Fibroblast of lung (primary cell): Measurements from ENCODE around the gene ZNF346. TPM values are rescaled to one million over a fixed set of nuclear protein-coding genes. Genes with fewer than 3 reads are reported as not detected.
A peak's percentile ranks its signal among the peaks of the same experiment; 100 is the strongest.

Source experiments
- DNase-seq, 2 donors: peaks; one replicate each; pipeline versions ENCODE4 v3.0.0 to v3.0.0-alpha.2; 2010; ENCODE audit warnings: low read depth in 2 of 2
- H2AFZ ChIP-seq: 2 replicates; pipeline ENCODE4 v1.5.1; 2012; ENCODE audit warnings: low read length, control low read depth, inconsistent platforms
- H3K27ac ChIP-seq: 2 replicates; pipeline ENCODE4 v1.5.1; 2011; ENCODE audit warnings: low read length, control low read depth; ENCODE audit not compliant: insufficient read depth
- H3K27me3 ChIP-seq: 2 replicates; pipeline ENCODE4 v1.5.1; 2011; ENCODE audit warnings: mild to moderate bottlenecking, low read length; ENCODE audit not compliant: control insufficient read depth, insufficient read depth
- H3K36me3 ChIP-seq: 2 replicates; pipeline ENCODE4 v1.5.1; 2011; ENCODE audit warnings: low read length; ENCODE audit not compliant: control insufficient read depth, insufficient read depth
- H3K4me1 ChIP-seq: 2 replicates; pipeline ENCODE4 v1.5.1; 2011; ENCODE audit warnings: low read length; ENCODE audit not compliant: control insufficient read depth, insufficient read depth; ENCODE audit errors: extremely low read depth
- H3K4me2 ChIP-seq: 2 replicates; pipeline ENCODE4 v1.5.1; 2011; ENCODE audit warnings: low read length, control low read depth; ENCODE audit not compliant: insufficient read depth; ENCODE audit errors: extremely low read depth
- H3K4me3 ChIP-seq, 4 experiments: fragments of 200-600 bp in 1 of 4; sonication (generic) in 1 of 4; replicated peaks in 1 of 4; 2 replicates each; pipeline ENCODE4 v1.5.1; 2011 to 2016; ENCODE audit warnings: low read length in 4 of 4, low read depth in 3 of 4, mild to moderate bottlenecking in 3 of 4, control low read depth in 2 of 4, inconsistent platforms in 1 of 4, mixed read lengths in 1 of 4; ENCODE audit not compliant: insufficient read depth in 1 of 4; ENCODE audit errors: control extremely low read depth in 1 of 4
- H3K79me2 ChIP-seq: 2 replicates; pipeline ENCODE4 v1.5.1; 2012; ENCODE audit warnings: mild to moderate bottlenecking, low read length, inconsistent platforms; ENCODE audit not compliant: control insufficient read depth, insufficient read depth
- H3K9ac ChIP-seq: 2 replicates; pipeline ENCODE4 v1.5.1; 2011; ENCODE audit warnings: mild to moderate bottlenecking, low read length, control low read depth; ENCODE audit not compliant: insufficient read depth
- H3K9me3 ChIP-seq: 2 replicates; pipeline ENCODE4 v1.5.1; 2012; ENCODE audit warnings: low read depth, low read length; ENCODE audit not compliant: control insufficient read depth, insufficient read depth
- H4K20me1 ChIP-seq: 2 replicates; pipeline ENCODE4 v1.5.1; 2011; ENCODE audit warnings: low read length; ENCODE audit not compliant: control insufficient read depth, insufficient read depth; ENCODE audit errors: extremely low read depth
- CTCF ChIP-seq, 2 donors: IDR thresholded peaks in 1 of 2; conservative IDR thresholded peaks in 1 of 2; 1 replicate in 1 of 2; 2 replicates in 1 of 2; pipeline ENCODE4 v1.5.1; 2011 to 2012; ENCODE audit warnings: low read length in 2 of 2, control low read depth in 1 of 2, inconsistent platforms in 1 of 2, low read depth in 1 of 2, mild to moderate bottlenecking in 1 of 2
- EZH2 ChIP-seq: IDR thresholded peaks from 2 replicates; pipeline ENCODE4 v1.5.1; 2012; ENCODE audit warnings: low read length, control low read depth, mild to moderate bottlenecking; ENCODE audit errors: missing control alignments
- polyA plus RNA-seq, 2 donors: library from polyadenylated mRNA; depleted of rRNA in 1 of 2; stranded (reverse) in 1 of 2; unstranded in 1 of 2; fragments of >200 nt; gene quantifications; 2 replicates each; pipeline ENCODE4 v1.2.1, GENCODE V29; 2011 to 2012; ENCODE audit warnings: missing spikeins in 1 of 2
- total RNA-seq: library from RNA; depleted of rRNA; stranded (reverse); fragments of >200 nt; gene quantifications from 2 replicates; pipeline ENCODE4 v1.2.1, GENCODE V29; 2014

Gene ZNF346
- total and polyA plus RNA-seq, 2 donors (not counting 1 experiment from before 2014, with no cell fraction given), result 14.0 to 14.9 TPM

DNA sequence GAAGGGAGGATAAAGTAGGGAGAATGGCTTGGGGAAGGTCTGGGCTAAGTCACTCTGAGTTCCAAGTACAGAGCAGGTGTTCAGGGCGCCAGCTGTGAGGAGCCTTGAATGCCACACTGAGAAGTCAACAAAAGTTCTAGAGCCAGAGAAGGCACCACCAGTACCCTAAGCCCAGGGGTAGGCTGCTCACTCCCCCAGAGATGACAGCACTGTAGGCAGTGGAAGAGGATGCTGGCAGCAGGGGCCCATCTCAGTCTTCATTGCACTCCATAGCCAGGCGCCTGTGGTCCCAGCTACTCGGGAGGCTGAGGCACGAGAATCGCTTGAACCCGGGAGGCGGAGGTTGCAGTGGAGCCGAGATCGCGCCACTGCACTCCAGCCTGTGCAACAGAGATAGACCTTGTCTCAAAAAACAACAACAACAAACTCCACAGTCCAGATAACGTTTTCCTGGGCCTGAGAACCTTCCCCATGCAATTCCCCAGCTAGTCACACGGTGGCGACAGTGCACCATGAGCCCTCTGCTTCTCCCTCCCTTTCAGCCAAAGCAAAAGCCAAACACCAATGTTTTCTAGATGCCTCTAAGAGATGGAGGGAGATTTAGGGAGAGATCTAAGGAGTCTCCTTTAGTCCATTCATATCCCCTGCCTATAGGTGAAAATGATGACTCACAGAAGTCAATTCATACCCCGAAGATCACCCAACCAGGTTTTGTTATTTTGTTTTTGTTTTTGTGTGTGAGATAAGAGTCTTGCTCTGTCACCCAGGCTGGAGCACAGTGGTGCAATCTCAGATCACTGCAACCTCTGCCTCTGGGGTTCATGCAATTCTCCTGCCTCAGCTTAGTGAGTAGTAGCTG, 91.3 kb downstream of the ZNF346 start:
- Histone ChIP-seq H3K9ac (no peak overlapping the region), H3K27ac (no peak overlapping the region), H3K27me3 (no peaks in the 10 kb centered on the region), H3K79me2 (no peaks in the 10 kb centered on the region), H3K4me3 (no peak overlapping the region), H3K36me3 (no peaks in the 10 kb centered on the region), H3K4me1 (peaks cover 2% of the 10 kb centered on the region), H3K4me2 (no peak overlapping the region), H4K20me1 (no peaks in the 10 kb centered on the region), H3K9me3 (no peaks in the 10 kb centered on the region), H2AFZ (peak overlapping the region; percentile 3)
- peak; percentile 46 to 77 for DNase-seq
- no peak for TF ChIP-seq EZH2
- peak; percentile 100 for TF ChIP-seq CTCF (conservative IDR thresholded peaks at IDR 0.05 in 1 of 2, IDR thresholded peaks at IDR 0.05 in 1 of 2; ENCODE audit: low read depth in 1 of 2, low read length in 2 of 2)

GRCh38 chr5:177116631-177117373, 94.3 kb downstream of the ZNF346 start:
- Histone ChIP-seq H4K20me1 (no peaks in the 10 kb centered on the region), H3K79me2 (no peaks in the 10 kb centered on the region), H3K27ac (peak overlapping the region; percentile 19), H3K27me3 (no peaks in the 10 kb centered on the region), H3K4me2 (peak overlapping the region; percentile 33), H3K4me1 (peaks cover 2% of the 10 kb centered on the region), H3K4me3 (no peak overlapping the region), H3K36me3 (no peaks in the 10 kb centered on the region), H3K9ac (peak overlapping the region; percentile 1), H3K9me3 (no peaks in the 10 kb centered on the region), H2AFZ (peak overlapping the region; percentile 79)
- TF ChIP-seq CTCF (conservative IDR thresholded peaks at IDR 0.05 in 1 of 2, IDR thresholded peaks at IDR 0.05 in 1 of 2; ENCODE audit: low read depth in 1 of 2, low read length in 2 of 2), result no peak
- no peak for TF ChIP-seq EZH2
- peak; percentile 81 to 85 for DNase-seq

- Histone ChIP-seq H3K9ac (no peak overlapping the region), H3K36me3 (no peaks in the 10 kb centered on the region), H3K4me3 (no peak overlapping the region), H3K4me2 (no peak overlapping the region), H3K27ac (no peak overlapping the region), H3K79me2 (no peaks in the 10 kb centered on the region), H3K27me3 (no peaks in the 10 kb centered on the region), H4K20me1 (no peaks in the 10 kb centered on the region), H2AFZ (no peak overlapping the region), H3K4me1 (peaks cover 2% of the 10 kb centered on the region), H3K9me3 (no peaks in the 10 kb centered on the region)
- TF ChIP-seq EZH2 (no peak), CTCF (conservative IDR thresholded peaks at IDR 0.05 in 1 of 2, IDR thresholded peaks at IDR 0.05 in 1 of 2; ENCODE audit: low read depth in 1 of 2, low read length in 2 of 2) (no peak)
- DNase-seq, result no peak
Observed at GRCh38 chr5:177117441-177118045, 95.0 kb downstream of the ZNF346 start.
